Loucy (cell line): Measurements from ENCODE around the gene PAPOLG.

Experiments used
- EZH2phosphoT487 ChIP-seq: fragments of 200-600 bp; IDR thresholded peaks from 2 replicates; pipeline ENCODE4 v1.6.1; 2018; ENCODE audit warnings: antibody characterized with exemption, mild to moderate bottlenecking, moderate library complexity, borderline replicate concordance
- TF ChIP-seq, protein P1 (sequence below): fragments of 200-600 bp; sonication (generic); conservative IDR thresholded peaks from 2 replicates; pipeline ENCODE4 v1.5.1; 2014; ENCODE audit warnings: mild to moderate bottlenecking, antibody characterized with exemption, low read length

GRCh38 chr2:60840880-60841279 lies 84.8 kb downstream of the PAPOLG start:
- TF ChIP-seq, protein P1, sequence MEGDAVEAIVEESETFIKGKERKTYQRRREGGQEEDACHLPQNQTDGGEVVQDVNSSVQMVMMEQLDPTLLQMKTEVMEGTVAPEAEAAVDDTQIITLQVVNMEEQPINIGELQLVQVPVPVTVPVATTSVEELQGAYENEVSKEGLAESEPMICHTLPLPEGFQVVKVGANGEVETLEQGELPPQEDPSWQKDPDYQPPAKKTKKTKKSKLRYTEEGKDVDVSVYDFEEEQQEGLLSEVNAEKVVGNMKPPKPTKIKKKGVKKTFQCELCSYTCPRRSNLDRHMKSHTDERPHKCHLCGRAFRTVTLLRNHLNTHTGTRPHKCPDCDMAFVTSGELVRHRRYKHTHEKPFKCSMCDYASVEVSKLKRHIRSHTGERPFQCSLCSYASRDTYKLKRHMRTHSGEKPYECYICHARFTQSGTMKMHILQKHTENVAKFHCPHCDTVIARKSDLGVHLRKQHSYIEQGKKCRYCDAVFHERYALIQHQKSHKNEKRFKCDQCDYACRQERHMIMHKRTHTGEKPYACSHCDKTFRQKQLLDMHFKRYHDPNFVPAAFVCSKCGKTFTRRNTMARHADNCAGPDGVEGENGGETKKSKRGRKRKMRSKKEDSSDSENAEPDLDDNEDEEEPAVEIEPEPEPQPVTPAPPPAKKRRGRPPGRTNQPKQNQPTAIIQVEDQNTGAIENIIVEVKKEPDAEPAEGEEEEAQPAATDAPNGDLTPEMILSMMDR: no peak
- no peak for TF ChIP-seq EZH2phosphoT487
